Gastroesophageal sphincter (tissue), 3 donors: ENCODE results near the gene TNNI3K.

Experiments
- EP300 ChIP-seq: sonication (generic); formaldehyde crosslinking; IDR thresholded peaks from one replicate; pipeline ENCODE4 v1.6.1; 2017; ENCODE audit warnings: antibody characterized with exemption, mild to moderate bottlenecking
- POLR2A ChIP-seq, 2 donors: fragments of 450-650 bp; IDR thresholded peaks; one replicate each; pipeline ENCODE4 v1.6.1; 2017; ENCODE audit warnings: antibody characterized with exemption in 2 of 2, mild to moderate bottlenecking in 2 of 2, moderate library complexity in 1 of 2
- POLR2AphosphoS5 ChIP-seq: sonication (generic); formaldehyde crosslinking; IDR thresholded peaks from one replicate; pipeline ENCODE4 v1.6.1; 2017; ENCODE audit warnings: antibody characterized with exemption
- TF ChIP-seq, protein P1 (sequence below), 4 experiments: fragments of 200-600 bp in 2 of 4; fragments of 450-650 bp in 2 of 4; sonication (generic) in 1 of 4; IDR thresholded peaks; one replicate each; pipeline ENCODE4 v1.5.1; 2017 to 2019; ENCODE audit warnings: antibody characterized with exemption in 4 of 4, mild to moderate bottlenecking in 2 of 4, moderate library complexity in 2 of 4

GRCh38 chr1:74392840-74393239 is 157.7 kb downstream of the TNNI3K start:
- TF ChIP-seq, protein P1, sequence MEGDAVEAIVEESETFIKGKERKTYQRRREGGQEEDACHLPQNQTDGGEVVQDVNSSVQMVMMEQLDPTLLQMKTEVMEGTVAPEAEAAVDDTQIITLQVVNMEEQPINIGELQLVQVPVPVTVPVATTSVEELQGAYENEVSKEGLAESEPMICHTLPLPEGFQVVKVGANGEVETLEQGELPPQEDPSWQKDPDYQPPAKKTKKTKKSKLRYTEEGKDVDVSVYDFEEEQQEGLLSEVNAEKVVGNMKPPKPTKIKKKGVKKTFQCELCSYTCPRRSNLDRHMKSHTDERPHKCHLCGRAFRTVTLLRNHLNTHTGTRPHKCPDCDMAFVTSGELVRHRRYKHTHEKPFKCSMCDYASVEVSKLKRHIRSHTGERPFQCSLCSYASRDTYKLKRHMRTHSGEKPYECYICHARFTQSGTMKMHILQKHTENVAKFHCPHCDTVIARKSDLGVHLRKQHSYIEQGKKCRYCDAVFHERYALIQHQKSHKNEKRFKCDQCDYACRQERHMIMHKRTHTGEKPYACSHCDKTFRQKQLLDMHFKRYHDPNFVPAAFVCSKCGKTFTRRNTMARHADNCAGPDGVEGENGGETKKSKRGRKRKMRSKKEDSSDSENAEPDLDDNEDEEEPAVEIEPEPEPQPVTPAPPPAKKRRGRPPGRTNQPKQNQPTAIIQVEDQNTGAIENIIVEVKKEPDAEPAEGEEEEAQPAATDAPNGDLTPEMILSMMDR (IDR thresholded peaks at IDR 0.05) = no peak
- TF ChIP-seq POLR2A (IDR thresholded peaks at IDR 0.05) (no peak), EP300 (no peak), POLR2AphosphoS5 (no peak)
